DND-41 (cell line): ENCODE data around the gene RAB44.

Experiments
- CTCF ChIP-seq: IDR thresholded peaks from 2 replicates; pipeline ENCODE4 v1.5.1; 2012; ENCODE audit warnings: borderline replicate concordance, low read length, moderate library complexity, mild to moderate bottlenecking; ENCODE audit not compliant: poor library complexity, severe bottlenecking; ENCODE audit errors: extremely low read depth
- EZH2 ChIP-seq: IDR thresholded peaks from 3 replicates; pipeline ENCODE4 v1.6.1; 2012; ENCODE audit warnings: borderline replicate concordance, low read depth, mild to moderate bottlenecking, moderate library complexity, low read length, inconsistent platforms; ENCODE audit not compliant: severe bottlenecking

GRCh38 chr6:36716476-36717093 is 19.0 kb downstream of the RAB44 start:
- no peak for TF ChIP-seq CTCF
- TF ChIP-seq EZH2, result no peak
